GM18951 (cell line): ENCODE data around the gene FAM163A.

Experiments
- POLR2A ChIP-seq: IDR thresholded peaks from 4 replicates; pipeline ENCODE4 v1.6.1; 2011; ENCODE audit warnings: mild to moderate bottlenecking; ENCODE audit not compliant: insufficient read length, insufficient read depth; ENCODE audit errors: extremely low read depth
- in situ Hi-C: fragments of 300-500 bp; cut with MboI; formaldehyde crosslinking; loops from one replicate; pipeline ENCODE4 v1.12.0; 2022; ENCODE audit warnings: low sequenced_read_pairs, mixed read lengths, inconsistent platforms; ENCODE audit not compliant: unreplicated experiment

Gene FAM163A

GRCh38 chr1:179743679-179744400 is 749 bp downstream of the FAM163A start:
- in situ Hi-C loops: no loop called here
- TF ChIP-seq POLR2A: no peak

- TF ChIP-seq POLR2A: no peak
- in situ Hi-C loops: no loop called here
These were observed 1.5 kb downstream of the FAM163A start for GRCh38 chr1:179744401-179745130.

- in situ Hi-C loops: no loop called here
- TF ChIP-seq POLR2A: no peak
These were observed 2.1 kb downstream of the FAM163A start for GRCh38 chr1:179745131-179745611.

- in situ Hi-C loops: no loop called here
These were observed 2.7 kb downstream of the FAM163A start for GRCh38 chr1:179745743-179746142.

GRCh38 chr1:179747611-179748010 is 4.5 kb downstream of the FAM163A start:
- TF ChIP-seq POLR2A: no peak
- in situ Hi-C loops: no loop called here

More at GRCh38 chr1:179745743-179746142, 2.7 kb downstream of the FAM163A start:
- TF ChIP-seq POLR2A: no peak

- in situ Hi-C loops: no loop called here
- no peak for TF ChIP-seq POLR2A
These were observed 5.7 kb downstream of the FAM163A start for GRCh38 chr1:179748772-179749171.

GRCh38 chr1:179750630-179751029 is 7.5 kb downstream of the FAM163A start:
- in situ Hi-C loops: no loop called here
- TF ChIP-seq POLR2A: no peak

- TF ChIP-seq POLR2A: no peak
- in situ Hi-C loops: no loop called here
These were observed 10.0 kb downstream of the FAM163A start for GRCh38 chr1:179753061-179753460.

GRCh38 chr1:179754041-179754624 is 11.0 kb downstream of the FAM163A start:
- in situ Hi-C loops: no loop called here
- no peak for TF ChIP-seq POLR2A

GRCh38 chr1:179757933-179758332 is 14.8 kb downstream of the FAM163A start:
- in situ Hi-C loops: no loop called here
- TF ChIP-seq POLR2A: no peak

GRCh38 chr1:179760521-179760920 is 17.4 kb downstream of the FAM163A start:
- TF ChIP-seq POLR2A: no peak
- in situ Hi-C loops: no loop called here

GRCh38 chr1:179761296-179761695 is 18.2 kb downstream of the FAM163A start:
- no peak for TF ChIP-seq POLR2A
- in situ Hi-C loops: no loop called here

GRCh38 chr1:179761846-179762640 is 19.0 kb downstream of the FAM163A start:
- in situ Hi-C loops: no loop called here
- no peak for TF ChIP-seq POLR2A
